ENCODE measurements around the gene TBC1D25. TPM values are rescaled to one million over a fixed set of nuclear protein-coding genes. Genes with fewer than 3 reads are reported as not detected.

The TBC1D25 gene
- total and polyA plus RNA-seq, 2 of the 4 experiments (the other 2 are of a cell fraction): 11.3 to 15.9 TPM

DNA sequence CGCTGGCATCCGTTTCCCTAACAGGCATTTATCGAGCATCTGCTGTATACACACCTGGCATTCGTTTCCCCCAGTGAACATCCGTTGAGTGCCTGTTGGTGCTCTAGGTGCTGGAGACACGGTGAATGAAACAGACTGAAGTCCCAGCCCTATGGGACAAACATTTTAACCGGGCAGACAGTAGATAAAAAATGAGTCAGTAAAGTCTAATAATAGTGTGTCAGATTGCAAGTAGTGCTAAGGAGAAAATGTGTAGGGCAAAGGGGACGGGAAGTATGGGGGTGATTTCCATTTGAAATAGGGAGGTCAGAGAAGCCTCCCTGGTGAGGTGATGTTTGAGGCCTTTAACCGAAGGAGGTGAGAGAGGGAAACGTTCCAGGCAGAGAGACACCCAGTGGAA lies 23.2 kb upstream of the TBC1D25 start:
- intact Hi-C loops (cut with micrococcal nuclease) (no loop called here), dilution Hi-C loops (cut with HindIII; ENCODE audit: low sequenced_read_pairs, unreplicated experiment) (no loop called here), in situ Hi-C loops (cut with MboI; ENCODE audit: low sequenced_read_pairs) (no loop called here)
- no TSS peak for BruUV-seq (replicated peaks)
- H3K4me3 ChIP-seq (ENCODE audit: insufficient read depth, low read depth, low read length): no peak overlapping the region
- ChIA-PET CTCF (no interaction called here), POLR2A (ENCODE audit: unreplicated experiment) (no interaction called here)
- no peak overlapping the region for H3K56ac ChIP-seq (ENCODE audit: extremely low read depth, insufficient read depth, low read length)
- no peak overlapping the region for H2BK15ac ChIP-seq (ENCODE audit: low read depth, low read length)
- no peak overlapping the region for H2BK120ac ChIP-seq (ENCODE audit: low read depth, low read length)
- no peak overlapping the region for H4K91ac ChIP-seq (ENCODE audit: insufficient read depth, low read depth, low read length)
- no peak overlapping the region for H2AK9ac ChIP-seq (replicated peaks; ENCODE audit: low read depth, low read length, poor library complexity)
- H2BK5ac ChIP-seq (ENCODE audit: low read depth, low read length, poor library complexity, severe bottlenecking): no peak overlapping the region
- no peaks in the 10 kb centered on the region for H3K27me3 ChIP-seq (ENCODE audit: control insufficient read depth, insufficient read depth, low read length)
- H2AK5ac ChIP-seq (ENCODE audit: low read depth, low read length): no peak overlapping the region
- no peaks in the 10 kb centered on the region for H3K79me1 ChIP-seq (ENCODE audit: low read depth in 1 of 2, low read length in 2 of 2)
- H4K5ac ChIP-seq (ENCODE audit: low read depth, low read length): no peak overlapping the region
- peaks cover 3% of the 10 kb centered on the region for H3K36me3 ChIP-seq (ENCODE audit: control insufficient read depth, insufficient read depth, low read length)
- ATAC-seq (ENCODE audit: low read depth) (no peak), DNase-seq (no peak)
- no peak overlapping the region for H3K9ac ChIP-seq (ENCODE audit: low read depth, low read length)
- H3K18ac ChIP-seq (ENCODE audit: low read depth, low read length): no peak overlapping the region
- H2BK20ac ChIP-seq (ENCODE audit: low read depth, low read length): no peak overlapping the region
- H3K27ac ChIP-seq (ENCODE audit: insufficient read depth, low read length): no peak overlapping the region
- no peak overlapping the region for H4K8ac ChIP-seq (ENCODE audit: low read depth in 2 of 2, low read length in 2 of 2)
- no peaks in the 10 kb centered on the region for H3K4me1 ChIP-seq (ENCODE audit: control insufficient read depth, insufficient read depth, low read length)
- TF ChIP-seq, protein P1, sequence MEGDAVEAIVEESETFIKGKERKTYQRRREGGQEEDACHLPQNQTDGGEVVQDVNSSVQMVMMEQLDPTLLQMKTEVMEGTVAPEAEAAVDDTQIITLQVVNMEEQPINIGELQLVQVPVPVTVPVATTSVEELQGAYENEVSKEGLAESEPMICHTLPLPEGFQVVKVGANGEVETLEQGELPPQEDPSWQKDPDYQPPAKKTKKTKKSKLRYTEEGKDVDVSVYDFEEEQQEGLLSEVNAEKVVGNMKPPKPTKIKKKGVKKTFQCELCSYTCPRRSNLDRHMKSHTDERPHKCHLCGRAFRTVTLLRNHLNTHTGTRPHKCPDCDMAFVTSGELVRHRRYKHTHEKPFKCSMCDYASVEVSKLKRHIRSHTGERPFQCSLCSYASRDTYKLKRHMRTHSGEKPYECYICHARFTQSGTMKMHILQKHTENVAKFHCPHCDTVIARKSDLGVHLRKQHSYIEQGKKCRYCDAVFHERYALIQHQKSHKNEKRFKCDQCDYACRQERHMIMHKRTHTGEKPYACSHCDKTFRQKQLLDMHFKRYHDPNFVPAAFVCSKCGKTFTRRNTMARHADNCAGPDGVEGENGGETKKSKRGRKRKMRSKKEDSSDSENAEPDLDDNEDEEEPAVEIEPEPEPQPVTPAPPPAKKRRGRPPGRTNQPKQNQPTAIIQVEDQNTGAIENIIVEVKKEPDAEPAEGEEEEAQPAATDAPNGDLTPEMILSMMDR (conservative IDR thresholded peaks at IDR 0.05; ENCODE audit: low read depth, low read length): no peak
- no peak for TF ChIP-seq NFE2L2 (IDR thresholded peaks at IDR 0.05; ENCODE audit: low read depth, low read length)
- TF ChIP-seq SMC3 (IDR thresholded peaks at IDR 0.05; ENCODE audit: low read depth, low read length): no peak
- TF ChIP-seq ELK1 (IDR thresholded peaks at IDR 0.05; ENCODE audit: borderline replicate concordance, low read depth, low read length): no peak
- TF ChIP-seq POLR2A (IDR thresholded peaks at IDR 0.05; ENCODE audit: low read depth, low read length): no peak
- no peak for TF ChIP-seq BHLHE40 (IDR thresholded peaks at IDR 0.05; ENCODE audit: low read depth, low read length)
- TF ChIP-seq MAFK (IDR thresholded peaks at IDR 0.05; ENCODE audit: low read depth, low read length): no peak
- TF ChIP-seq RFX5 (IDR thresholded peaks at IDR 0.05; ENCODE audit: low read depth, low read length): no peak
- TF ChIP-seq MAZ (IDR thresholded peaks at IDR 0.05; ENCODE audit: borderline replicate concordance, low read depth, low read length): no peak
- no peak for TF ChIP-seq USF2 (IDR thresholded peaks at IDR 0.05; ENCODE audit: low read depth, low read length)
- no peak for TF ChIP-seq FOS (IDR thresholded peaks at IDR 0.05; ENCODE audit: low read depth, low read length)
- TF ChIP-seq MXI1 (IDR thresholded peaks at IDR 0.05; ENCODE audit: borderline replicate concordance, low read depth, low read length): no peak
- TF ChIP-seq RAD21 (IDR thresholded peaks at IDR 0.05; ENCODE audit: low read length): no peak
- no peak for TF ChIP-seq RCOR1 (IDR thresholded peaks at IDR 0.05; ENCODE audit: insufficient replicate concordance, low read length)
- no peak for TF ChIP-seq CEBPB (IDR thresholded peaks at IDR 0.05; ENCODE audit: low read depth, low read length)
- TF ChIP-seq CHD1 (IDR thresholded peaks at IDR 0.05; ENCODE audit: low read depth, low read length): no peak
- no peak overlapping the region for H3K23ac ChIP-seq (ENCODE audit: low read depth, low read length)
- H2AFZ ChIP-seq (replicated peaks; ENCODE audit: low read length, poor library complexity): no peak overlapping the region
- H3K9me1 ChIP-seq (ENCODE audit: insufficient read depth, low read length): 0 out of 2 replicates have a peak, but pooled peaks cover 2% of the 10 kb centered on the region
- WGBS, 2 experiments (ENCODE audit: extremely low coverage in 2 of 2, insufficient read length in 1 of 2): 78% methylated on average over 7 of the region's 10 CpGs; no CpG with 5 or more reads in 1 of the 2 experiments
- no peaks in the 10 kb centered on the region for H4K20me1 ChIP-seq (ENCODE audit: insufficient read depth, low read length)
- no peaks in the 10 kb centered on the region; the same call in 1 of the 2 replicates for H3K9me3 ChIP-seq (ENCODE audit: control insufficient read depth, insufficient read depth, low read length)
- no peak overlapping the region for H3K4ac ChIP-seq (ENCODE audit: low read depth, low read length)
- H3K4me2 ChIP-seq (ENCODE audit: low read depth, low read length): no peak overlapping the region
- H3K14ac ChIP-seq (replicated peaks; ENCODE audit: low read depth, low read length): no peak overlapping the region

Data from IMR-90 (cell line).